Esophagus squamous epithelium (tissue), 5 donors: ENCODE results near the gene CAPS. TPM values are rescaled to one million over a fixed set of nuclear protein-coding genes. Genes with fewer than 3 reads are reported as not detected.

Experiments used
- DNase-seq: peaks from one replicate; lab custom pipeline; 2025; lab: John Stamatoyannopoulos, UW
- H3K27ac ChIP-seq, 4 donors: fragments of 200-600 bp; sonication (generic); one replicate each; pipeline ENCODE4 v1.5.1; 2016 to 2019; ENCODE audit warnings: mild to moderate bottlenecking in 1 of 4
- H3K27me3 ChIP-seq, 4 donors: fragments of 200-600 bp; sonication (generic); 1 replicate in 3 of 4; 2 replicates in 1 of 4; pipeline versions ENCODE4 v1.5.1 to v1.6.0; 2017 to 2021; ENCODE audit warnings: antibody characterized with exemption in 1 of 4
- H3K36me3 ChIP-seq, 3 donors: fragments of 200-600 bp; sonication (generic); one replicate each; pipeline ENCODE4 v1.5.1; 2016 to 2019
- H3K4me1 ChIP-seq, 3 donors: fragments of 200-600 bp; sonication (generic); one replicate each; pipeline ENCODE4 v1.5.1; 2017 to 2019
- H3K4me3 ChIP-seq, 4 donors: fragments of 200-600 bp; sonication (generic); 1 replicate in 3 of 4; 2 replicates in 1 of 4; pipeline ENCODE4 v1.5.1; 2016 to 2019; ENCODE audit warnings: mild to moderate bottlenecking in 2 of 4, moderate library complexity in 1 of 4
- H3K9me3 ChIP-seq, 3 donors: fragments of 200-600 bp; sonication (generic); one replicate each; pipeline ENCODE4 v1.5.1; 2016 to 2019
- CTCF ChIP-seq, 6 experiments: fragments of 450-650 bp in 4 of 6; fragments of 200-600 bp in 2 of 6; sonication (generic) in 2 of 6; IDR thresholded peaks; one replicate each; pipeline ENCODE4 v1.5.1; 2016 to 2019; ENCODE audit warnings: antibody characterized with exemption in 6 of 6, mild to moderate bottlenecking in 4 of 6, moderate library complexity in 4 of 6
- POLR2A ChIP-seq, 4 donors: fragments of 450-650 bp; IDR thresholded peaks; one replicate each; pipeline ENCODE4 v1.6.1; 2017; ENCODE audit warnings: antibody characterized with exemption in 4 of 4, mild to moderate bottlenecking in 4 of 4, moderate library complexity in 3 of 4
- WGBS, 2 donors: methylation state at CpG; one replicate each; pipeline ENCODE4 v1.1.5; 2018; 5-methylcytosine and 5-hydroxymethylcytosine counted together
- intact Hi-C: fragments of 100-400 bp; cut with DNase I; formaldehyde crosslinking; loops from one replicate; pipeline ENCODE4 v1.15.0; 2022
- total RNA-seq, 4 donors: library from RNA; depleted of rRNA; stranded (reverse); fragments of >200 nt; gene quantifications; one replicate each; pipeline ENCODE4 v1.1.0, GENCODE V29; 2016
- donor health status: DM: yes; HTN: yes; CAD: no.

The CAPS gene
- total RNA-seq, 4 donors from 2014 or later: 3.3 to 13.7 (median 7.3) TPM

GRCh38 chr19:5895409-5895808 is 18.6 kb upstream of the CAPS start:
- intact Hi-C loops: no loop called here
- Histone ChIP-seq H3K4me3 (no peak overlapping the region), H3K36me3 (peaks cover 11 to 49% (median 12%) of the 10 kb centered on the region in 3 donors), H3K27ac (no peak overlapping the region), H3K27me3 (peaks cover 0 to 23% (median 0%) of the 10 kb centered on the region in 4 donors), H3K4me1 (peaks cover 12 to 80% (median 13%) of the 10 kb centered on the region in 3 donors), H3K9me3 (no peaks in the 10 kb centered on the region)
- no peak for TF ChIP-seq CTCF (IDR thresholded peaks at IDR 0.05)
- no peak for TF ChIP-seq POLR2A (IDR thresholded peaks at IDR 0.05)
- DNase-seq: no peak
- WGBS, 2 donors: 46% methylated on average over 4 of the region's 15 CpGs; no CpG with 5 or more reads in 1 of the 2 donors

- intact Hi-C loops: no loop called here
- Histone ChIP-seq H3K9me3 (no peaks in the 10 kb centered on the region), H3K4me1 (peaks cover 12 to 85% (median 13%) of the 10 kb centered on the region in 3 donors), H3K27me3 (peaks cover 0 to 20% (median 0%) of the 10 kb centered on the region in 4 donors), H3K36me3 (peaks cover 11 to 54% (median 12%) of the 10 kb centered on the region in 3 donors), H3K27ac (no peak overlapping the region), H3K4me3 (no peak overlapping the region)
- TF ChIP-seq POLR2A (IDR thresholded peaks at IDR 0.05) (no peak), CTCF (IDR thresholded peaks at IDR 0.05) (no peak)
- 75 to 79% methylated on average over 3 to 4 of the region's 8 CpGs for WGBS, 2 donors
- DNase-seq: no peak
Measured at GRCh38 chr19:5895890-5896289, 18.2 kb upstream of the CAPS start.

GRCh38 chr19:5896365-5897076 is 17.5 kb upstream of the CAPS start:
- intact Hi-C loops: no loop called here
- no peak for DNase-seq
- 81 to 85% methylated on average over 14 to 24 of the region's 29 CpGs for WGBS, 2 donors
- Histone ChIP-seq H3K36me3 (peaks cover 11 to 60% (median 12%) of the 10 kb centered on the region in 3 donors), H3K27ac (no peak overlapping the region), H3K4me1 (peaks cover 12 to 90% (median 13%) of the 10 kb centered on the region in 3 donors), H3K27me3 (peaks cover 0 to 14% (median 0%) of the 10 kb centered on the region in 4 donors), H3K4me3 (no peak overlapping the region), H3K9me3 (no peaks in the 10 kb centered on the region)
- TF ChIP-seq CTCF (IDR thresholded peaks at IDR 0.05): no peak
- TF ChIP-seq POLR2A (IDR thresholded peaks at IDR 0.05): no peak

GRCh38 chr19:5897189-5897969 is 16.7 kb upstream of the CAPS start:
- intact Hi-C loops: no loop called here
- peaks cover 14 to 90% (median 17%) of the 10 kb centered on the region in 3 donors for H3K4me1 ChIP-seq
- peaks cover 11 to 67% (median 12%) of the 10 kb centered on the region in 3 donors for H3K36me3 ChIP-seq
- TF ChIP-seq POLR2A (IDR thresholded peaks at IDR 0.05) (no peak), CTCF (IDR thresholded peaks at IDR 0.05) (no peak)
- 58 to 65% methylated on average over 13 of the region's 30 CpGs for WGBS, 2 donors
- no peaks in the 10 kb centered on the region for H3K9me3 ChIP-seq
- H3K4me3 ChIP-seq: no peak overlapping the region
- no peak overlapping the region for H3K27ac ChIP-seq
- H3K27me3 ChIP-seq: peaks cover 0 to 6% (median 0%) of the 10 kb centered on the region in 4 donors
- DNase-seq: no peak
